Measurements from ENCODE around the gene DDTL. TPM values are rescaled to one million over a fixed set of nuclear protein-coding genes. Genes with fewer than 3 reads are reported as not detected.

Gene DDTL
- polyA plus RNA-seq, 3 donors: 6.0 to 8.2 (median 7.3) TPM

DNA sequence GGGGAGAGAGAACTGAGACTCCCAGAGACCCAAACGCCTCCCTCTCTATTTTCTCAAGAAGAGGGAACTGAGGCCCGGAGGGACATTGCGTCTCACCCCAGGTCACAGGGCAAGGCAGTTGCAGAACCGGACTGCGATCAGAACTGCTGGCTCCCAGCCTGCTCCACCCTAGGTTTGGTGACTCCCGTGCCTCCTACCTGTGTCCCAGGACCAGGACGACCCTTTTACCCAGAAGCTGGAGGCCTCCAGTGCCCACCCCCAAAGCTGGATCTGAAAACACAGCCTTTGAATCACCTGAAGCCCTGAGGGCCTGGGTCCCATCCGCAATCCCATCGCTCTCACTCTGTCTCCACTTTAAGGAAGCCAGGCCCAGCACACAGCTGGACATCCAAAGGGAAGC lies 37.2 kb downstream of the DDTL start:
- no peak for DNase-seq (ENCODE audit: low read depth in 3 of 3, low spot score in 2 of 3)

DNA sequence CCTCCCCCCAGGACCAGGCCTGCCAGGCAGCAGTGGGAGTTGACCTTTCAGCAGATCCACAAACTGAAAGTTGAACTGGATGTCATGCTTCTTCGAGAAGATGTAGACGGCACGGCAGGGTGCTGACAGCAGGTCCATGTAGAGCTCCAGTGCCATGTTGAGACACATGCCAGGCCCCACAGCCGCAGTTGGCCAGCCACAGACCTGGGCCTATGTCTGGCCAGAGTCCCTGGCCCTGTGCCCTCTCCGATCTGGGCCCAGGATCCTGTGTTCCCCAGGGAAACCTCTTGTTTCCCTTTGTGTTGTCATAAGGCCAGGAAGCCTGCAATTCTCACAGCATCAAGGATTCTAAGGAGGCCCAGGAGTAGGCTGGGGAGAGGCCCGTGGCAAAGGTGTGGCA lies 38.5 kb downstream of the DDTL start, which contains the start of gene GSTT4:
Gene GSTT4 (minus strand): TSS at position 253 of the 400 bp plus-strand sequence. CDS start 97 bp downstream, at position 156.
- no peak for DNase-seq (ENCODE audit: low read depth in 3 of 3, low spot score in 2 of 3)

- no peak for DNase-seq (ENCODE audit: low read depth in 3 of 3, low spot score in 2 of 3)
Observed at GRCh38 chr22:24006207-24006913, 39.7 kb downstream of the DDTL start.

- no peak for DNase-seq (ENCODE audit: low read depth in 3 of 3, low spot score in 2 of 3)
Observed at GRCh38 chr22:24006914-24007214, 40.2 kb downstream of the DDTL start.

- DNase-seq (ENCODE audit: low read depth in 3 of 3, low spot score in 2 of 3): no peak
Observed at GRCh38 chr22:24007253-24008021, 40.7 kb downstream of the DDTL start.

- DNase-seq (ENCODE audit: low read depth in 3 of 3, low spot score in 2 of 3): no peak
Observed at GRCh38 chr22:24008022-24008283, 41.3 kb downstream of the DDTL start.

DNA sequence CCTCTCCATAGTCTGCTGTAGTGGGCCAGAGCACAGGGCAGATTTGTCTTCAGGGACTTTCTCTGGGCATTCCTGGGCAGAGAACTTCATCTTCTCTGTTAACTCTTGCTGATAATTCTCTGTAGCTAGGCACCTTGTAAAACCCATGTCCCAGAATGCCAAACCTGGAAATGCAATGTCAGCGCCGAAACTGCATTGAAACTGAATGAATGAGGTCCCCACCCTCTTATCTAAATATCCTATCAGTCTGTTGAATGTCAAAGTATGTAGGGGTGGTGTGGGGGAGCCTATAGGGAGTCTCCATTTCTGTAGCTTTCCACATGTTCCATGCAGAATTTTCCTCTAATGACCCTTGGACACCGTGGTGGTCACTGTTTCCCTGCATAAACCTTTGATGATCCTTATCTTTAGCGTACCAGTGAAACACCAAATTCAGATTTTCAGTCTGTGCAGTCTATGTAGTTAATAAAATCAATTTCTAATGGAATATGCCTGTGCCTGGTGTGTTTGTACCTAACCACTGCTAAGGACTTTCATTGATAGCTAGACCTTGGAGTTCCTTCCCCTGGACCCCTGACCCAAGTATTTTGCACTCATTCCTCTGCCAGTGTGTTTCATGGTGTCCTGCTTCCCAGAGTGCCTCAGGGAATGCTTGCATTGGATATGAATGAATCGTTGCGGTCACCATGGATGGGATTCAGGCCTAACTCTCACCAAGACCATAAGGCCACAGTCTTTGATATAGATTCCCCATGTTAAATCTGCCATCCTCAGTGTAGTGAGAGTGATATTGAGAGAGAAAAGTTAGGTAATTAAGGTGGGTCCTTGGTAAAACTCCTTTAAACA lies 41.9 kb downstream of the DDTL start:
- DNase-seq (ENCODE audit: low read depth in 3 of 3, low spot score in 2 of 3): no peak

DNA sequence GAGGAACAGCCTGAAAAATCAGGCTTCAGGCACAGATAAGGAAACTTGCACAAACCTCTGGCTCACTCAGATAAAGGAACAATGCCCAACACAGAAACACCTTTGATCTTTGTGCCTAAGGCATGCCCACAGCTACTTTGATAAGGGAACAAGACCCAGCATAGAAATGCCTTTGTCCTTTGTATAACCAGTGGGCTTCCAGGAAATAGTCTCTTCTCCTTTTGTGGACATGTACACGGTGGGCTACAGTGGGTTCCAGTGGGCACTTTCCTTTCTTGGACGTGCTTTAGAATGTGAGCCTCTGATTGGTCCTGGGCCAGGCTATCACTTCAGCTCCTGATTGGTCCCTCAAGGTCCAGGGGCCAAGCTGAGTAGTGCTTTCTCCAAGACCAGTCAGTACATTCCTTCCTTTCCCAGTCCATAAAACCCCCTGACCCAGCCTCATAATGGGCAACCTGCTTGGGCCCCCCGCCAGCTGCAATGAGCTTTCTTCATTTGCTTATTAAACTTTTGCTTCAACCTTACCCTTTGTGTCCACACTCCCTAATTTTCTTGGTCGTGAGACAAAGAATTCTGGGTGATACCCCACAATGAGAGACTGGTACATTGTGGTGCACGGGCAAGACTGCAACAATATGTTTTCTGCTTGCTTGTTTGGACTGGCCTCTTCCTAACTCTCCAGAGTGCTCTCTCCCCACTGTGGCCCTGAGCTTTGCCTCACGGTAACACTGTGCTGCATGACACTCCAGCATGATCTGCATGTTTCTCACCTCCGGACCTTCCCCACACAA lies 42.7 kb downstream of the DDTL start:
- no peak for DNase-seq (ENCODE audit: low read depth in 3 of 3, low spot score in 2 of 3)

DNA sequence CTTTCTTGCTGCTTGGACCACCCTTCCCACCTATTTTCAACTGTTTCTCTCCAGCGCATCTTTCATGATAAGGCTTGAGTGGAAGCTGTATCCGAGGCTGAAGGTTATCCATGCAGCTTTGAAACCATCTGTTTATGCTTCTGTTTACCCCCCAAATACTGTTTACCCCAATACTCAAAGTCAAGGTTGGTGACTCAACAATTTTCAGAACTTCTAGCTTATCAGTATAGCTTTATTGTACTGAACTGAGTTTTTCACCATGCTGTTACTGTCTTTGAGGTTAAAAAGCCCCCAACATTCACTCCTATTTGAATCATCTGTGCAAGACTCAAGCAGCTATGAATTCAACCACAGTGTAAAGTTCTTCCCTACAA lies 43.3 kb downstream of the DDTL start:
- no peak for DNase-seq (ENCODE audit: low read depth in 3 of 3, low spot score in 2 of 3)

GRCh38 chr22:24011735-24012068 lies 45.0 kb downstream of the DDTL start:
- peak in 1 of 3 donors; percentile 12 for DNase-seq (ENCODE audit: low read depth in 3 of 3, low spot score in 2 of 3)

DNA sequence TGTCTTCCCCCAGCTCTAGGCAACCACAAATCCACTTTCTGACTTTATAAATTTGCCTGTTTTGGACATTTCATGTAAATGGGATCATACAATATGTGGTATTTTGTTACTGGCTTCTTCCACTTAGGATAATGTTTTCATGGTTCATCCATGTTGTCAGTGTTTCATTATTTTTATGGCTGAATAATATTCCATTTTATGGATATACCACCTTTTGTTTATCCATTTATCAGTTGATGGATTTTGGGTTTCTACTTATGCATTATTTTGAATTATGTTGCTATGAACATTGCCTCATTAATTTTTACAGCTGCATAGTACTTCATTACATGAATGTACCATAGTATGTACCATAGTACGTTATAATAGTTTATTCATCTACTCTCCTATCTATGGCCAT lies 49.5 kb downstream of the DDTL start:
- DNase-seq (ENCODE audit: low read depth in 3 of 3, low spot score in 2 of 3): no peak

DNA sequence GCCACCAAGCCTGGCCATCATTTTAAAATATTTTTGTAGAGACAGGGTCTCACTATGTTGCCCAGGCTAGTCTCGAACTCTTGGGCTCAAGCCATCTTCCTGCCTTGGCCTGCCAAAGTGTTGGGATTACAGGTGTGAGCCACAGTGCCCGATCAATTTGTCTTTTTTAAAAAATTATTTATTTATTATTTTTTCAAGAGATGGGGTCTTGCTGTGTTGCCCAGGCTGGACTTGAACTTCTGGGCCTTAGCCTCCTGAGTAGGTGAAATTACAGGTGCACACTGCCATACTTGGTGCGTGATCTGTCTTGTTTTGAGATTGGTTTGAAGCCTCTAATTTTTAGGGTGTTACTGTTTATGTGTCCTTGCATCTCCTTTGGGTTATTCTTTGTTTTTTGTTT lies 54.6 kb downstream of the DDTL start:
- DNase-seq (ENCODE audit: low read depth in 3 of 3, low spot score in 2 of 3): no peak

Other genes starting within 250 kb of the DDTL start
- 1 to 10 TPM; 4.7 to 5.5 (median 5.0) TPM for gene ZNF70, start 215.8 kb upstream of the DDTL start, polyA plus RNA-seq (ENCODE audit: insufficient read length in 3 of 3)
- gene VPREB3, start 212.5 kb upstream of the DDTL start, polyA plus RNA-seq (ENCODE audit: insufficient read length in 3 of 3): 1 to 10 TPM in 1 of 3 donors, under 1 TPM in 2; 0.35 to 1.1 (median 0.58) TPM
- gene C22orf15, start 203.9 kb upstream of the DDTL start, polyA plus RNA-seq (ENCODE audit: insufficient read length in 3 of 3): 1 to 10 TPM; 2.2 to 2.5 (median 2.3) TPM
- gene CHCHD10, start 198.9 kb upstream of the DDTL start, polyA plus RNA-seq (ENCODE audit: insufficient read length in 3 of 3): 10 to 100 TPM; 57.4 to 75.6 (median 61.0) TPM
- 10 to 100 TPM; 14.2 to 16.7 (median 14.8) TPM for gene MMP11, start 194.0 kb upstream of the DDTL start, polyA plus RNA-seq (ENCODE audit: insufficient read length in 3 of 3)
- gene SMARCB1, start 179.9 kb upstream of the DDTL start, polyA plus RNA-seq (ENCODE audit: insufficient read length in 3 of 3): 100 to 1,000 TPM; 205 to 225 (median 224) TPM
- 1 to 10 TPM; 2.1 to 4.1 (median 3.8) TPM for gene DERL3, start 127.9 kb upstream of the DDTL start, polyA plus RNA-seq (ENCODE audit: insufficient read length in 3 of 3)
- gene SLC2A11, start 109.0 kb upstream of the DDTL start, polyA plus RNA-seq (ENCODE audit: insufficient read length in 3 of 3): 10 to 100 TPM; 20.1 to 22.5 (median 20.8) TPM
- gene MIF, start 72.5 kb upstream of the DDTL start, polyA plus RNA-seq (ENCODE audit: insufficient read length in 3 of 3): 100 to 1,000 TPM; 145 to 194 (median 161) TPM
- gene GSTT2B, start 5.7 kb upstream of the DDTL start, polyA plus RNA-seq (ENCODE audit: insufficient read length in 3 of 3): 10 to 100 TPM in 2 of 3 donors, 1 to 10 TPM in 1; 5.0 to 20.3 (median 17.0) TPM
- 10 to 100 TPM; 57.7 to 62.1 (median 61.2) TPM for gene DDT, start 7.6 kb downstream of the DDTL start, polyA plus RNA-seq (ENCODE audit: insufficient read length in 3 of 3)
- 1 to 10 TPM in 2 of 3 donors, not detected in 1; 2.5 to 4.8 TPM for gene GSTT2, start 13.2 kb downstream of the DDTL start, polyA plus RNA-seq (ENCODE audit: insufficient read length in 3 of 3)
- not detected for gene GSTT4, start 38.6 kb downstream of the DDTL start, polyA plus RNA-seq (ENCODE audit: insufficient read length in 3 of 3)
- 10 to 100 TPM; 36.2 to 42.5 (median 41.8) TPM for gene CABIN1, start 44.4 kb downstream of the DDTL start, polyA plus RNA-seq (ENCODE audit: insufficient read length in 3 of 3)
- 10 to 100 TPM in 2 of 3 donors, 1 to 10 TPM in 1; 8.4 to 17.8 (median 17.2) TPM for gene SUSD2, start 214.6 kb downstream of the DDTL start, polyA plus RNA-seq (ENCODE audit: insufficient read length in 3 of 3)